Measurements from ENCODE around the gene CLK2.
A peak's percentile ranks its signal among the peaks of the same experiment; 100 is the strongest.

The CLK2 gene

DNA sequence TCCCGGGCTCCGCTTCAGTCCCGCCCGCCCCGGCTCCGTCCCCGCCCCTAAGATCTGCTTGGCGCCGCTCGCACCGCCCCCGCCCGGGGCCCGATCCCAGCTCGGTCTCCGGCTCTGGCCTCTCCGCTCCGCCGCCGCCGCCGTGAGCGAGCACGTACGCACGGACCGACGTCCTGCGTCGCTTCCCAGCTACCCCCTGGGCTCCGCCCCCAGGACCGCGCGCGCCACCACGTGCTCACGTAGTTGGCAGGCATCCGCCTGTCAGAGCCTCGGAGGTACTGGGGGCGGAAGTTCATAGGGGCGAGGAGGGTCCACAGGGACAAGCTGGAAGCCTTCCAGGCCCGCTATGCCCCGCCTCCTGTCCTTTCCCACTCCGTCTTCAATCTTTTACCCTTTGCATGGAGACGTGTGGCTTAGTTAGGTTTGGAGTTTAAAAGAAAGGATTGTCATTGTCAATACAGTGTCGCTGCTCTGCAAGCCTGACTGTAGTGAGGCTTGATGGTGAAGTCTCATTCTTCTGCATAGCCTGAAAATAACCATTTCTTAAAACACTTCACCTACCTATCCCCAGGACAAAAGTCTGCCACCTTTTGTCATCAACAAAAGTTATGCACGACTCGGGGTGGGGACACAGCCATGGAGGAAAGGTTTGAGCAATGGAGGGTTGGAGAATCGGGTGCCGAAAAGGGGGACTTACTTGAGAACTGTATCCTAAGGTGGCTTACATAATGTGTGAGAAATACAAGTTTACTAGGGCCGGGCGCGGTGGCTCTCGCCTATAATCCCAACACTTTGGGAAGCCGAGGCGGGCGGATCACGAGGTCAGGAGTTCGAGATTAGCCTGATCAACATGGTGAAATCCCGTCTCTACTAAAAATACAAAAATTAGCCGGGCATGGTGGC, at the start of gene CLK2:
Gene CLK2, minus strand, starts transcription at position 162 of the 903 bp plus-strand sequence. CDS start 2,527 bp downstream, outside the sequence.
- peak; percentile 92 for DNase-seq (ENCODE audit: low read depth)

GRCh38 chr1:155322571-155322952, 49.3 kb upstream of the CLK2 start:
- DNase-seq (ENCODE audit: low read depth) = no peak

- no peak for DNase-seq (ENCODE audit: low read depth)
Observed at GRCh38 chr1:155321639-155322503, 48.6 kb upstream of the CLK2 start.

DNA sequence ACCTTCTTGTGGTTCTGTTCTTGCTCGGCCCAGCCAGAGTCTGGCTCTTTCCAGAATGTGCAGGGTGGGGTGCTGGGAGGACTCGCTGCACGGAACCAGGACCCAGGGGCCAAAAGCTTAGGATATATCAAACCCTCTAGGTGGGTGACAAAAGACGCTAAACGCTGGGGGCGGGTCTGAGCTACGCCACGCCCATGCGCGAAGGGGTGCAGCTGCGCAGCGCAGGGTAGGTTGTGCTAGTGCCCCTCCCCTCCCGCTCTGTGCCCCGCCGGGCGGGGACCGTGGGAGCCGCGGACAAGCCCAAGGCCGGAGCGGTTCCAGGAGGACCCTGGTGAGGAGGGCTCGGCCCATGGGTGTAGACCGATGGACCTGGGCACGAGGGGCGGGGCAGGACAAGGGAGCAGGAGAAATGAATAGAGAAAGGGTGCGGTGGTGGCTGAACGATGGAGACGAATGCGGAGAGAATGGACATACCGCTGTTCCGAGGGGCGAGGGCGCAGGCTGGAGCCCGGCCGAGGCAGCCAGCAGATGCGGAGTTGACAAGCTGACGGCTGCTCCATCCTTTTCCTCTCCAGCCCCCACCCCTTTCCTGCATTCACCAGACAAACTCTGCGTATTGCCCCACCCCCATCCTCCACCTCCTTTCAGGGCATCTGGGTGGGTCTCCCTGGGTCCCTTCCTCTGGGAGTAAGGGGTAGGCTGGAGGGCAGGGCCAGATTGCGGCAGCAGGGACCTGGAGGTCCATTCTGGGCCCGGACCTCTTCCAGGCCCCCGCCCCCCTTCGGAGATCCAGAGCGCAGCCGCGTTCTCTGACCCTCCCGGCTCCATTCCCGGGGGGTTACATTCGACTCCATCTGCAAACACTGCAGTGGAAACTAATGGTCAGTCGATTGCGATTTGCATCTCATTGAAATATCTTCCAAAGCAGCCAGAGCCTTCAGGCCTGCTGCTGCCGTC, 47.6 kb upstream of the CLK2 start, which contains the start of gene RUSC1:
Gene RUSC1, plus strand, starts transcription at position 234 of the 957 bp plus-strand sequence. CDS start 880 bp downstream, outside the sequence.
- DNase-seq (ENCODE audit: low read depth) = peak; percentile 52

DNA sequence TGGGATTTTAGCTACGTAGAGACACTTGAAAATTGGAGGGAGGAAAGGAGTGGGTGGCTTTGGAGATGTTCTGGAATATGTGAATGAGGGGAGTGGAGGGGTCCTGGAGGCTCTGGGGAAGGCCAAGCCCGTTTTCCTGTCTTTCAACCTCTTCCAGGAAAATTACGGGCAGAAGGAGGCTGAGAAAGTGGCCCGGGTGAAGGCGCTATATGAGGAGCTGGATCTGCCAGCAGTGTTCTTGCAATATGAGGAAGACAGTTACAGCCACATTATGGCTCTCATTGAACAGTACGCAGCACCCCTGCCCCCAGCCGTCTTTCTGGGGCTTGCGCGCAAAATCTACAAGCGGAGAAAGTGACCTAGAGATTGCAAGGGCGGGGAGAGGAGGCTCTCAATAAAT, 46.9 kb upstream of the CLK2 start:
- no peak for DNase-seq (ENCODE audit: low read depth)

GRCh38 chr1:155319536-155319935, 46.2 kb upstream of the CLK2 start:
- DNase-seq (ENCODE audit: low read depth) = no peak

GRCh38 chr1:155318082-155318481, 44.8 kb upstream of the CLK2 start:
- DNase-seq (ENCODE audit: low read depth) = no peak

DNA sequence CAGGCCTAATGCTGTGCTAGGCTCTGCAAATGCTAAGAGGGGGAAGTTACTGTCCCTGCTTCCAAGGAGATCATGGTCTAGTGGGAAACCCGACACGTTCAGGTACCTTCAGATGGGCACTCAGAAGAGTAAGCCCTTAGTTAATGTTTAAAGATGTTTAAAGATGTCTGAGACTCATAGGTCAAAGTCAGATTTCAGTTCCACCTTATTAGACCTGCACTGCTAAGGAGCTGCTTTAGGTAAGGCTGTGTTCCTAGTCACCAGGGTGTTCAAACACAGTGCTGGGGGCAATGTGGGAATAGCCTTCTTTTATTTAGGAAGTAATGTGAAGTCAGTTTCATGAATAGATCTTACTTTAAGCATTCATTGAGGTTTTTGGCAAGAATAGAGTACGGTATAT, 43.6 kb upstream of the CLK2 start:
- DNase-seq (ENCODE audit: low read depth) = no peak

GRCh38 chr1:155313261-155313660, 40.0 kb upstream of the CLK2 start:
- no peak for DNase-seq (ENCODE audit: low read depth)

- DNase-seq (ENCODE audit: low read depth) = no peak
Observed at GRCh38 chr1:155309423-155310021, 36.2 kb upstream of the CLK2 start.

- DNase-seq (ENCODE audit: low read depth) = peak; percentile 94
Observed at GRCh38 chr1:155308493-155309422, 35.5 kb upstream of the CLK2 start, which contains the start of gene FDPS. Gene FDPS (plus strand): TSS chr1:155308866. CDS start chr1:155309790, 924 bp downstream.

DNA sequence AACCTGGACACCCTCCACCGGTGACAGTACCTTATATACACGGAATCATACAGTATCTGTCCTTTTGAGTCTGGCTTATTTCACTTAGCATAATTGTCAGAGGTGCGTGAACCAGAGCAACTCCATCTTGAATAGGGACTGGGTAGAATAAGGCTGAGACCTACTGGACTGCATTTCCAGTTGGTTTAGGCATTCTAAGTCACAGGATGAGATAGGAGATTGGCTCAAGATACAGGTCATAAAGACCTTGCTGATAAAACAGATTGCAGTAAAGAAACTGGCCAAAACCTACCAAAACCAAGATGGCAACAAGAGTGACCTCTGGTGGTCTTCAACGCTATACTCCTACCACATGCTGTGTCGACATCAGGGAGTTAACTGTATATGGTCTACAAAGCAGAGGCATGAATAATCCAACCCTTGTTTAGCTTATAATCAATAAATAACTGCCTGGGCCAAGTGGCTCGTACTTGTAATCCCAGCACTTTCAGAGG, 34.0 kb upstream of the CLK2 start:
- no peak for DNase-seq (ENCODE audit: low read depth)

DNA sequence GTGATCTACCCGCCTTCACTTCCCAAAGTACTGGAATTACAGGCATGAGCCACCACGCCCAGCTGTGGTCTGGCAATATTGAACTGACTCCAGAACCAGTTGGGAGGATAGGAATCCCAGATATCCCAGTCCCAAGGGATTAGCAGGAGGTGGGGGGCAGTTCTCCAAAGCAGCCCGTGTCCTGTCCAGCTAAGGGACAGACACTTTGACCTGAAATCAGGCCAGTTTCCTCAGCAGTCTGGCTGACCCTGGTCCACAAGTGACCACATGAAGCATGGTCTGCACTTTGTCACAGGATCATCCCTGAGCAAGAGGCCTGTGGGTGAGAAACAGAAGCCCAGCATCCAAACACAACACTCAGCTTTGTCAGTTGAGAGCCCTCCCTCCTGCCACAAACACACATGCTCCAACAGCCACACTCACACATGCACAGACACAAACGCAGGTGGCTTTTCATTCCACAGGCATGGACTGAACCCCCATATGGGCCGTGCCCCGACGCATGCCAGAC, 32.6 kb upstream of the CLK2 start:
- no peak for DNase-seq (ENCODE audit: low read depth)

DNA sequence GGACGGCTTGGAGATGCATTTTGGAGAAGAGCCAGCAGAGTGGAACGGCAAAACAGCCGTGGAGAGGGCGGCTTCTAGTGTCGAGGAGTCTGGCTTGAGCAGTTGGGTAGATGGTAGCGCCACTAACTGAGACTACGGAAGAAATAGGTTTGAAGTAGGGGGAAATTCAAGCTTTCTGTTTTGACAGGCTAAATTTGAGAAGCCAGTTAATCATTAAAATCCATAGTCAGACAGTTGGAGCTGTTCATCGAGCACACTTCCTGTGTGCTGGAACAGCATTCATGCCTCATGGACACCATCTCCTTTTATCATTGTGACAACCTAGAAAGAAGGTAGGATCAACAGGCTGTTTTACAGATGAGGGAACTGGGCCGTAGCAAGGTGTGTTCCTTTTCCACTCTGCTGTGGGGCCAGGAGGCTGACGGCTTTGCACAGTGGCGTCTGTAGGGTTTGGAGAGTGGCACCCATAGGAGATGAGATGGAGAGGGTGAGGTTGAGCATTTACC, 31.3 kb upstream of the CLK2 start:
- DNase-seq (ENCODE audit: low read depth) = no peak

DNA sequence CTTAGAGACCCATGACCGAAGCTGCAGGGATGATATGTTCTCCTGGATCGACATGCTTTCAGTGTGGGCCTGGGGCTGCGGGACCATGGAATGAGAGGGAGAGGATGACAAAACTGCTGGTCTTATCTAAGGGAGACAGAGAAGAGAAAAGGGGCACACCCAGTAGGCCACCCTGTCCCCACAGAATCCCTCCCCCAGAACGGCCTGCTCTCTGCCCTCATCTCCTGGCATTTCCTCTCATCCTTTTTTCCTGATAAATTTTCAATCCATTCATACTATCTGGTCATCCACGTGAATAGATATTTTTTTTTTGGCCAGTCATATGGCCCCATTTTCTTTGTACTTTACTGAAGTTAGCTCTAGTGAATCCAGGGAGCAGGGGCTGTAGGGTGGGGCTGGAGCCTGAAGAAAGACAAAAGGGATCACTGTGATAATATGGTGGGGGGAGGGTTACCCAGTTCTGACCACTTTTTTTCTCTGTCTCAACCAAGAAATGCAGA, 28.1 kb upstream of the CLK2 start, which contains the start of gene PKLR:
Gene PKLR, minus strand, starts transcription at position 97 of the 500 bp plus-strand sequence. Its CDS starts 43 bp downstream, at position 54.
- DNase-seq (ENCODE audit: low read depth) = no peak

GRCh38 chr1:155300553-155301329, 27.4 kb upstream of the CLK2 start:
- DNase-seq (ENCODE audit: low read depth) = no peak

DNA sequence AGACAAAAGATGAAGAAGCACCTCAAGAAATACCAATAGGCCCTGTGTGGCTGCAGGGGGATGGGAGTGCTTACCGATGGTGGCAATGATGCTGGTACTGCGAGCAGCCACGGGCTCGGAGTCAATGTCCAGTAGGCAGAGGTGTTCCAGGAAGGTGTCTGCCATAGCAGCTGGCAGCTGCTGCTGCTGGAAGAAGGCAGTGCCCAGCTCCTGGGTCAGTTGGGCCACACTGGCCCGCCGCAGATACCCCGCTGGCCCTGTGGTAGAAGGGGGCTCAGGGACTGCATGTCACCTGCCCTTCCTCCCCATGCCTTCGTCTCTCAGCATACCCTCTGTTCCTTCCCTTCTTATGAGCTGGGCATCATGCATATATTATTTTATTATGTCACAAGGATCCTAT, 26.7 kb upstream of the CLK2 start:
- DNase-seq (ENCODE audit: low read depth) = no peak

- no peak for DNase-seq (ENCODE audit: low read depth)
Observed at GRCh38 chr1:155297384-155297783, 24.1 kb upstream of the CLK2 start.
